Thyroid gland (tissue), 4 donors: ENCODE data around the gene HERPUD1.
"Not testable (repeated sequence)": the region's sequence is repeated elsewhere in the genome, so short reads cannot be mapped to it uniquely, and the experiment has no call there.

Source experiments
- POLR2A ChIP-seq, 2 donors: fragments of 450-650 bp; IDR thresholded peaks; one replicate each; pipeline ENCODE4 v1.6.1; 2017; ENCODE audit warnings: antibody characterized with exemption in 2 of 2, mild to moderate bottlenecking in 2 of 2, moderate library complexity in 1 of 2
- TF ChIP-seq, protein P1 (sequence below), 6 experiments: fragments of 200-600 bp in 3 of 6; fragments of 450-650 bp in 3 of 6; sonication (generic) in 3 of 6; IDR thresholded peaks; one replicate each; pipeline ENCODE4 v1.5.1; 2016 to 2019; ENCODE audit warnings: antibody characterized with exemption in 6 of 6, mild to moderate bottlenecking in 2 of 6, inconsistent platforms in 1 of 6, moderate library complexity in 1 of 6

DNA sequence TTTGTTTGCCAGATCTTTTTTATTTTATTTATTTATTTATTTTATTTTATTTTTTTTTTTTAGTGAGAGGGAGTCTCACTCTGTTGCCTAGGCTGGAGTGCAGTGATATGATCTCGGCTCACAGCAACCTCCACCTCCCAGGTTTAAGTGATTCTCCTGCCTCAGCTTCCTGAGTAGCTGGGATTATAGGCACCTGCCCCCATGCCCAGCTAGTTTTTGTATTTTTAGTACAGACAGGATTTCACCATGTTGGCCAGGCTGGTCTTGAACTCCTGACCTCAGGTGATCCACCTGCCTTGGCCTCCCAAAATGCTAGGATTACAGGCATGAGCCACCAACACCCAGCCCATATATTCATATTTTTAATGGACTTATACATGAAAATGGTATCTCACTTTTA, 60.5 kb downstream of the HERPUD1 start:
- TF ChIP-seq, protein P1, sequence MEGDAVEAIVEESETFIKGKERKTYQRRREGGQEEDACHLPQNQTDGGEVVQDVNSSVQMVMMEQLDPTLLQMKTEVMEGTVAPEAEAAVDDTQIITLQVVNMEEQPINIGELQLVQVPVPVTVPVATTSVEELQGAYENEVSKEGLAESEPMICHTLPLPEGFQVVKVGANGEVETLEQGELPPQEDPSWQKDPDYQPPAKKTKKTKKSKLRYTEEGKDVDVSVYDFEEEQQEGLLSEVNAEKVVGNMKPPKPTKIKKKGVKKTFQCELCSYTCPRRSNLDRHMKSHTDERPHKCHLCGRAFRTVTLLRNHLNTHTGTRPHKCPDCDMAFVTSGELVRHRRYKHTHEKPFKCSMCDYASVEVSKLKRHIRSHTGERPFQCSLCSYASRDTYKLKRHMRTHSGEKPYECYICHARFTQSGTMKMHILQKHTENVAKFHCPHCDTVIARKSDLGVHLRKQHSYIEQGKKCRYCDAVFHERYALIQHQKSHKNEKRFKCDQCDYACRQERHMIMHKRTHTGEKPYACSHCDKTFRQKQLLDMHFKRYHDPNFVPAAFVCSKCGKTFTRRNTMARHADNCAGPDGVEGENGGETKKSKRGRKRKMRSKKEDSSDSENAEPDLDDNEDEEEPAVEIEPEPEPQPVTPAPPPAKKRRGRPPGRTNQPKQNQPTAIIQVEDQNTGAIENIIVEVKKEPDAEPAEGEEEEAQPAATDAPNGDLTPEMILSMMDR (IDR thresholded peaks at IDR 0.05), result not testable (repeated sequence)
- not testable (repeated sequence) for TF ChIP-seq POLR2A (IDR thresholded peaks at IDR 0.05)
